HUES64 (cell line): ENCODE measurements around the gene RNF17. TPM values are rescaled to one million over a fixed set of nuclear protein-coding genes. Genes with fewer than 3 reads are reported as not detected.

ENCODE experiments used
- H3K27ac ChIP-seq: 2 replicates; pipeline ENCODE4 v1.7.0; 2013; ENCODE audit warnings: low read depth, low read length, inconsistent platforms
- H3K27me3 ChIP-seq: 2 replicates; pipeline ENCODE4 v1.6.1; 2013; ENCODE audit warnings: mild to moderate bottlenecking, low read length; ENCODE audit not compliant: insufficient read depth
- H3K36me3 ChIP-seq: 2 replicates; pipeline ENCODE4 v1.6.1; 2013; ENCODE audit warnings: mild to moderate bottlenecking, low read length; ENCODE audit not compliant: insufficient read depth
- H3K4me1 ChIP-seq: 2 replicates; pipeline ENCODE4 v1.6.1; 2013; ENCODE audit warnings: mild to moderate bottlenecking, low read length, moderate library complexity; ENCODE audit not compliant: insufficient read depth
- H3K4me3 ChIP-seq: 2 replicates; pipeline ENCODE4 v1.5.1; 2013; ENCODE audit warnings: mild to moderate bottlenecking, low read length, moderate library complexity
- H3K9ac ChIP-seq: 2 replicates; pipeline ENCODE4 v1.6.1; 2013; ENCODE audit warnings: mild to moderate bottlenecking, low read depth, low read length
- H3K9me3 ChIP-seq: 2 replicates; pipeline ENCODE4 v1.6.1; 2013; ENCODE audit warnings: low read depth, low read length; ENCODE audit not compliant: insufficient read depth
- whole genome bisulfite sequencing: fragments of 150-250, 120-280 bp; methylation state at CpG from one replicate; pipeline ENCODE4 v1.1.7; 2013; ENCODE audit warnings: missing lambda C conversion rate; 5-methylcytosine and 5-hydroxymethylcytosine counted together
- polyA plus RNA-seq, 2 experiments: library from polyadenylated mRNA; stranded (reverse); fragments of 50-300 nt; gene quantifications; one replicate each; pipeline ENCODE4 v1.2.3, GENCODE V29; 2013

Gene RNF17
- polyA plus RNA-seq (2013, experiment 1 of 2) = not detected
- polyA plus RNA-seq (2013, experiment 2 of 2) = not detected

GRCh38 chr13:24763596-24764275 lies at the start of gene RNF17:
TSS of gene RNF17 (plus strand) at chr13:24764169. CDS start at chr13:24764204, 35 bp downstream.
- Histone ChIP-seq H3K36me3 (no peaks in the 10 kb centered on the region), H3K4me3 (no peak within 1 kb of the TSS), H3K27ac (no peak within 1 kb of the TSS), H3K27me3 (no peaks in the 10 kb centered on the region), H3K9ac (no peak within 1 kb of the TSS), H3K9me3 (no peaks in the 10 kb centered on the region), H3K4me1 (peaks cover 9% of the 10 kb centered on the region; the same call in 1 of the 2 replicates)
- 95% methylated on average over 27 of the region's 28 CpGs for WGBS

GRCh38 chr13:24716011-24716410 lies 48.0 kb upstream of the RNF17 start:
- WGBS = 35% methylated on average over 5 of the region's 5 CpGs
- no peak overlapping the region for H3K9ac ChIP-seq
- 0 out of 2 replicates have a peak overlapping the region, but pooled peaks have one; percentile 10 for H3K4me3 ChIP-seq
- no peaks in the 10 kb centered on the region for H3K36me3 ChIP-seq
- no peaks in the 10 kb centered on the region for H3K27me3 ChIP-seq
- H3K4me1 ChIP-seq = peaks cover 7% of the 10 kb centered on the region; the same call in 1 of the 2 replicates
- peak overlapping the region; percentile 53; the same call in 1 of the 2 replicates for H3K27ac ChIP-seq
- no peaks in the 10 kb centered on the region for H3K9me3 ChIP-seq

- Histone ChIP-seq H3K9ac (no peak overlapping the region), H3K4me1 (peaks cover 7% of the 10 kb centered on the region; the same call in 1 of the 2 replicates), H3K36me3 (no peaks in the 10 kb centered on the region), H3K27ac (peak overlapping the region; percentile 53; the same call in 1 of the 2 replicates), H3K9me3 (no peaks in the 10 kb centered on the region), H3K27me3 (no peaks in the 10 kb centered on the region), H3K4me3 (0 out of 2 replicates have a peak overlapping the region, but pooled peaks have one; percentile 10)
- WGBS = 19% methylated on average over 7 of the region's 7 CpGs
These were observed 47.5 kb upstream of the RNF17 start for GRCh38 chr13:24716446-24716845.

GRCh38 chr13:24717217-24717616 lies 46.8 kb upstream of the RNF17 start:
- no peak overlapping the region for H3K4me3 ChIP-seq
- H3K9ac ChIP-seq = no peak overlapping the region
- peaks cover 7% of the 10 kb centered on the region; the same call in 1 of the 2 replicates for H3K4me1 ChIP-seq
- H3K27me3 ChIP-seq = no peaks in the 10 kb centered on the region
- no peaks in the 10 kb centered on the region for H3K9me3 ChIP-seq
- WGBS = 69% methylated on average over 4 of the region's 4 CpGs
- no peak overlapping the region for H3K27ac ChIP-seq
- H3K36me3 ChIP-seq = no peaks in the 10 kb centered on the region

GRCh38 chr13:24718192-24718965 lies 45.6 kb upstream of the RNF17 start:
- H3K4me1 ChIP-seq = peaks cover 7% of the 10 kb centered on the region; the same call in 1 of the 2 replicates
- no peak overlapping the region for H3K4me3 ChIP-seq
- no peak overlapping the region for H3K9ac ChIP-seq
- H3K27ac ChIP-seq = no peak overlapping the region
- H3K9me3 ChIP-seq = no peaks in the 10 kb centered on the region
- 94% methylated on average over 40 of the region's 40 CpGs for WGBS
- no peaks in the 10 kb centered on the region for H3K27me3 ChIP-seq
- no peaks in the 10 kb centered on the region for H3K36me3 ChIP-seq

GRCh38 chr13:24719139-24719538 lies 44.8 kb upstream of the RNF17 start:
- no peak overlapping the region for H3K27ac ChIP-seq
- 91% methylated on average over 12 of the region's 12 CpGs for WGBS
- no peaks in the 10 kb centered on the region for H3K27me3 ChIP-seq

GRCh38 chr13:24723206-24723605 lies 40.8 kb upstream of the RNF17 start:
- 88% methylated on average over 12 of the region's 12 CpGs for WGBS
- Histone ChIP-seq H3K27me3 (no peaks in the 10 kb centered on the region), H3K9ac (no peak overlapping the region), H3K27ac (no peak overlapping the region), H3K36me3 (no peaks in the 10 kb centered on the region), H3K4me3 (no peak overlapping the region), H3K9me3 (no peaks in the 10 kb centered on the region), H3K4me1 (no peaks in the 10 kb centered on the region)

More at GRCh38 chr13:24719139-24719538, 44.8 kb upstream of the RNF17 start:
- Histone ChIP-seq H3K4me3 (no peak overlapping the region), H3K9ac (no peak overlapping the region), H3K4me1 (peaks cover 7% of the 10 kb centered on the region; the same call in 1 of the 2 replicates), H3K36me3 (no peaks in the 10 kb centered on the region), H3K9me3 (no peaks in the 10 kb centered on the region)

GRCh38 chr13:24724714-24725113 lies 39.3 kb upstream of the RNF17 start:
- Histone ChIP-seq H3K27ac (no peak overlapping the region), H3K4me1 (no peaks in the 10 kb centered on the region), H3K36me3 (no peaks in the 10 kb centered on the region), H3K9me3 (no peaks in the 10 kb centered on the region), H3K9ac (no peak overlapping the region), H3K27me3 (no peaks in the 10 kb centered on the region), H3K4me3 (no peak overlapping the region)
- WGBS = 91% methylated on average over 2 of the region's 2 CpGs

GRCh38 chr13:24725379-24725778 lies 38.6 kb upstream of the RNF17 start:
- Histone ChIP-seq H3K36me3 (no peaks in the 10 kb centered on the region), H3K9ac (no peak overlapping the region), H3K27ac (no peak overlapping the region), H3K4me3 (no peak overlapping the region), H3K9me3 (no peaks in the 10 kb centered on the region), H3K27me3 (no peaks in the 10 kb centered on the region), H3K4me1 (no peaks in the 10 kb centered on the region)
- WGBS = 95% methylated on average over 5 of the region's 5 CpGs

- Histone ChIP-seq H3K36me3 (no peaks in the 10 kb centered on the region), H3K9ac (no peak overlapping the region), H3K27me3 (no peaks in the 10 kb centered on the region), H3K4me1 (no peaks in the 10 kb centered on the region), H3K9me3 (no peaks in the 10 kb centered on the region), H3K4me3 (no peak overlapping the region), H3K27ac (no peak overlapping the region)
- WGBS = 67% methylated on average over 23 of the region's 24 CpGs
These were observed 36.0 kb upstream of the RNF17 start for GRCh38 chr13:24727731-24728601.
